KG1 (cell line): Measurements from ENCODE around the gene SERTAD3.

Experiments used
- DNase-seq: peaks from one replicate; lab custom pipeline; 2025; lab: John Stamatoyannopoulos, UW

The SERTAD3 gene

DNA sequence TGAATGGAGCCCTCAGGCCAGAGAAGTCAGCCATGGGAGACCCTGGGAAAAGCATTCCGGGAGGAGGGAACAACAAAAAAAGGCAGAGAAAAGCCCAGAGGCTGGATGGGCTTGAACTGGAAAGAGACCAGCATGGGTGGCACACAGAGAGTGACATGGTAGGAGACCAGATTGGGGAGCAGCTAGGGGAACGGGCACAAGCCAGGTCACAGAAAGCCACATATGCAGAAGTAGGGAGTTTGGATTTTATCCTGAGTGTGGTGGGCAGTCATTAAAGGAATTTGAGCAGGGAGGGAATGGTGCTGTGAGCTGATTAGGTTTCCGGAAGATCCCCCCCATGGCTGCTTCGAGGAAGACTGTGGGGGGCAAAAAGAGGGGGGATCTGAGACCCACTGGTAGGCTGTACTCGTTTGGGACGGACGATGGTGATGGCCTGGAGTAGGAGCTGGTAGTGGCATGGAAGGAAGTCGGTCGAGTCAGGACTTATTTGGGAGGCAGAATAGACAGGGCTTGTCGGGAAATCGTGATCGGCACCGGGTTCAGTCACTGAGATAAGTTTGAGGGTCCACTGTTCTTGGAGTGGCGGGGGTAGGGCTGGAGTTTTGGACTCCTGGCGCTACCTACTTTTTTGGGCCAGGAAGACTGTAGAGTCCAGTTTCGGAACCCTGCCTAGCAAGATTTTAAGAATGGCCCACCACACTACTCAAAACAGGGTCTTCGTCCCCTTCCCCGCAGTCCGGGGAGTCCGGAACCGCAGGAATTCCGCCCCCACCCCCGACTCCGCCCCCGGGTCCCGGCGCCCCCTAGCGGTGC lies 19.3 kb downstream of the SERTAD3 start:
- DNase-seq: no peak

DNA sequence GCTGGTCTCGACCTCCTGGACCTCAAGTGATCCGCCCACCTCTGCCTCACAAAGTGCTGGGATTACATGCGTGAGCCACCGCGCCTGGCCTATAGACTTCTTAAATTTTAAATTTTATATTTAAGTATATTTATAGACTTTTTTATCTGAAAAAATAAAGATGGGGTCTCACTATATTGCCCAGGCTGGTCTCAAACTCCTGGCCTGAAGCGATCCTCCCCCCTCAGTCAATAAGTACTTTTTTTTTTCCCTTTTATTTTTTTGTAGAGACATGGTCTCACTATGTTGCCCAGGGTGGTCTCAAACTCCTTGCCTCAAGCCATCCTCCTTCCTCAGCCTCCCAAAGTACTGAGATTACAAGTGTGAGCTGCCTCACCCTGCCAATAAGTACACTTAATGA lies 20.2 kb downstream of the SERTAD3 start:
- DNase-seq: no peak

DNA sequence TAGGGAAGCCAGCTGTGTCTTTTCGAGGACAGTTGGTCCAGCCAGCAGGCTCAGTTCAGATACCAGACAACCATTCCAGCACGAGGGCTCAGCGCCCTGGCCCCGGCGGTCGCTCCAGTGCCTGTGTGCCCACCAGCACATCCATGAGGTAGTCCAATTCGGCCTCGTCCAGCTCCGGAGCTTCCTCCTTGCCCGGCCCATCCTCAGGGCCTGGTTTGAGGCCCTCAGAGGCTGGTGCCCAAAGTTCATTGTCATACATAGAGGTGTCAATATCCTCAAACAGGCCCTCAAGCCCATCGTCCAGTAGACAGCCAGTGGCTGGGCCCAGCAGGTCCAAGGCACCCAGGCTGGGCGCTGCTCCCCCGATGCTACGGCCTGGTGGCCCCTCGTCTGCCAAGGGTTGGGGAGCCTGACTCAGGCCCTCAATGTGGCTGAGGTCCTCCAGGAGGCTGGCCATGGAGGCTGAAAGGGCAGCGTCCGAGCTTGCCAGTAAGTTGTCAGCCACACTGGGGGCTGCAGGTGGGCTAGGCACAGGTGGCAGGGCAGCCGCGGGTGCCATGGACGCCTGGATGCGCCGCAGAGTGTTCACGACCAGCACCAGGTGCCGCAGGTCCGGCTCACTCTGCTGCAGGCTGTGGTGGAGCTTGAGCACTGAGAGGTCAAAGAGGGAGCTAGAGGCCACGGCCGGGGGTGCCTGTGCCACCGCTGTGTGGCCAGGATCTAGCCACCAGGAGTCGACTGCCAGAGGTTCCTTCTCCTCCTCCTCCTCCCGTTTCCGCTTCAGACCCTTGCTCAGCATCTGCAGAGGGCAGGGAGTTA lies 21.2 kb downstream of the SERTAD3 start:
- no peak for DNase-seq

DNA sequence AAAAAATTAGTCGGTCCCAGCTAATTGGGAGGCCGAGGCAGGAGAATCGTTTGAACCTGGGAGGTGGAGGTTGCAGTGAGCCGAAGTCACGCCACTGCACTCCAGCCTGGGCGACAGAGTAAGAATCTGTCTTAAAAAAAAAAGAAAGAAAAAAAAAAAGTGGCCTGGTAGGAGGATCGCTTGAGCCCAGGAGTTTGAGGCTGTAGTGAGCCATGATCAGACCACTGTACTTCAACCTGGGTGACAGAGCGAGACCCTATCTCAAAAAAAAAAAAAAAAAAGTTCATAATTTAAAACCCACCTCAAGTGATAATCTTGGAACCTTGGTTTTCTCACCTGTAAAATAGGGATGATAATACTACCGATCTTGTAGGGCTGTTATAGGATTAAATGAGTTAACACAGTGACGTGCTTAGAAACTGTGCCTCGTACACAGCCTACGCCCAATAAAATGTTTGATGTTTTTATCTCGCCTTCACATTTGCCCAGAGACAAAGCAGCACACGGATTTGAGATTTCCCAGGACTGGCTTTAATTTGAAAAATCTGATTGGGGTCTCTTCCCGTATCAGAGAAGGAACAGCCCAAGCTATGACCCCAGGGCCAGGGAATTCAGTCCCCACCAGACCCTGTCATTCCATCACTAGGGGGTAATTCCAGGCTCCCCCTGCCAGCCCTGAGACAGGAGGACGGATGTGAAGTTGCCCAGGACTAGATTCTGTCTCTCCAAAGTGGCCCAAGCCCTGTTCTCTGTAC lies 22.0 kb downstream of the SERTAD3 start:
- DNase-seq: no peak

DNA sequence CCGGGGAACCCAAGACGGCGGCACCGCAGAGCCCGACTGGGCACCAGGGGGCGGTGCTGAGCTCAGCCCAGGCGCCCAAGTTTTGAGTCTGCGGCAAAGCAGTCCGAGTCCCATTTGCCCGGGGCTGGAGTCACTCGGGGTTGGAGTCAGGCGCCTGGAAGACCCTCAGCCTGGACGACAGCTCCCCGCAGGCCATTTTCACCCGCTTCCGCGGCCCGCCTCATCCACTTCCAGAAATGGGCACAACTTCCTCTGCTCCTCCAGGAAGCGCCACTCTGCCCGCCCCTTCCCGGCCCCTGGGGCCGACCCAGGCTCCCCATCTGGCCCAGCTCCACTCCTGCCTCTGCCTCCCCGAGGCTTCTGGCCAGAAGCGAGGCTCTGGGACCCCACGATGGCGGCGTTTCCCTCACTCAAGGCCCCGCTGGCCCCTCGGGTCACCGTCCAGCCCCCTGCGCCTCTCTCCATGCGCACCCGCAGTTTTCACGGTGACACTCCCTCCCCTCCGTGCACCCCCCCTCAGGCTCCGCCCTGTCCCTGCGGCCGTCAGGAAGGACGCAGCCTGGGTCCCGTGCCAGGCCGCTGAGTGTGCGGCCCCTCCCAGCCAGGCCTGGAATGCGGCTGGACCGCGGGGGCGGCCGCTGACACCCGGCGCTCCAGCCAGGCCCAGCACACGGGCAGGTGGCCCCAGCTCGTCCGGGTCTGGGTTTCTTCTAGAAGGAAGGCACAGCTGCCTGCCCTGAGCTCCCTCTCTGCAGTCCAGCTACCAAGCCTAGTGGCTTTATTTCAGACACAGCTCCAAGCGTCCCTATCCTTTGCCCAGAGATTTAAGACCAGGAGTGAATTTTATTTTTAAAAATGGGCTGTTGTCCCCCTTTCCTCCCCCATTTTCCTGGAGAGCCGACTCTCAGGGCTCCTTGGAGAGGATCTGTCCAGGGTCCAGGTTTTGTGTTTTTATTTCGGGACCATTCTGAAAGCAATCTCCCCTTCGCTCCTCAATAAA lies 23.1 kb downstream of the SERTAD3 start:
- peak; percentile 67 for DNase-seq

DNA sequence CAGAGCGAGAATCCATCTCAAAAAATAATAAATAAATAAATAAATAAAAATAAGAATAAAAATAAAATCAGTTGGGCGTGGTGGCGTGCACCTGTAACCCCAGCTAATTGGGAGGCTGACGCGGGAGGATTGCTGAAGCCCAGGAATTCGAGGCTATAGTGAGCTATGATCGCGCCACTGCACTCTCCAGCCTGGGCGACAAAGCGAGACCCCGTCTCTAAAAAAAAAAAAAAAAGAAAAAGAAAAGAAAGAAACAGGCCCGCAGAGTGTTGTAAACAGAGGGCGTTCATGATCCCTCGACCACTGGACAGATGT lies 23.7 kb downstream of the SERTAD3 start:
- no peak for DNase-seq

DNA sequence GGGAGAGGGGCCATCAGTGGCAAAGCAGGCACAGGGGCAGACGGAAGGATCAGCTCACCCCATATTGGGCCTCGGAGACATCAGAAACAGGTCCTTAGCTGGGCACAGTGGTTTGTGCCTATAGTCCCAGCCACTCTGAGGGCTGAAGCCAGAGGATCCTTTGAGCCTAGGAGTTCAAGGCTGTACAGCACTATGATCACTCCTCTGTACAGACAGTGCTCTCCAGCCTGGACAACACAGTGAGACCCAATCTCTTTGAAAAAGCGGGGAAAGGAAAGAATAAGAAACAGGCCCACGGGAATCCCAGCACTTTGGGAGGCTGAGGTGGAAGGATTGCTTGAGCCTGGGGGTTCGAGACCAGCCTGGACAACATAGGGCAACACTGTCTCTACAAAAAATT lies 24.4 kb downstream of the SERTAD3 start:
- DNase-seq: no peak

DNA sequence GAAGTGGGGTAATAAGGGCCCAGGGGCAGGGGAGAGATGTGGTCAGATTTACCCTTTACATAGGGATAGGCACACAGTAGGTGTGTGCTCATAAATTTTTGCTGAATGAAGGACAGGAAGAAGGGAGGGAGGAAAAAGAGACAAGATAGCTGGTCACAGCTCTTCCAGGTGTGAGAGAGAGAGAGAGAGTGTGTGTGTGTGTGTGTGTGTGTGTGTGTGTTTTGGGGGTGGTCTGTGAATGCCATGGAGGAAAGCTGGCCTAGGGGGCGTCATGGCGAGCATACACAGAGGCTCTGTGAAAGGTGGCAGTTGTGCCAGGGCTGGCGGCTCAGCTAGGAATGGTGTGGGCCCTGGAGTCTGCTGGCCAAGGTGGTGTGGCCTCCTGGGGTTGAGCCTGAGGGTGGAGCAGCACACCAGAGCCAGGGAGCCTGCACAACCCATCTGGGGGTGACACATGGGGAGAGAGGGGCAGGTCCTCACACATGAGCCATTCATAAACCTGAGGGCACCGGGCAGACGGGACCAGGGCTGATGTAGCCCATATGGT lies 25.0 kb downstream of the SERTAD3 start:
- no peak for DNase-seq

DNA sequence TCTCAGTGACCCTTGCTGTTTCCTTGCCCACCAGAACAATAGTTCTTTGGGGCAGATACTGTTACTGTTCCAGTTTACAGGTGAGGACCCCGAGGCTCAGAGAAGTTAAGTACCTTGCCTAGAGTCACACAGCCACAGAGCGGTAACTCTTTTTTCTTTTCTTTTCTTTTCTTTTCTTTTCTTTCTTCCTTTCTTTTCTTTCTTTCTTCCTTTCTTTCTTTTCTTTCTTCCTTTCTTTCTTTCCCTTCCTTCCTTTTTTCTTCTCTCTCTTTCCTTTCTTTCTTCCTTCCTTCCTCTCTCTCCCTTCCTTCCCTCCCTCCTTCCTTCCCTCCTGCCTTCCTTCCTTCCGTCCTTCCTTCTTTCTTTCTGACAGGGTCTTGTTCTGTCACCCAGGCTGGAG lies 26.1 kb downstream of the SERTAD3 start:
- DNase-seq: no peak

DNA sequence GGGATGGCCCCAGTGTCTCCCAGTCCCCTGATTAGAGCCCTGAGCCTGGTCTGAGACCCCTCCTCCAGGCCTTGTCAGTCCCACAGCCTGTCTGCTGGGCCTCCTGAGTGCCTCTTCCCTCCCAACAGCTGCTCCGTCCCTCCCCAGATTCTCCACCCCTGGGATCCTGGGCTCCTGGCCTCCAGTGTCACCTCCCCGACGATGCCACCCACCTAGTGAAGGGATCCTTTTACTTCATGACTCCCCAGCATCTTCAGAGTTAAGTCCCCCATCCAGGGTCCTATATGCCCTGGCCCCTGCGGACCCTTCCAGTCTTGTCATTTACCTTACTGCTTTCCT lies 26.5 kb downstream of the SERTAD3 start:
- no peak for DNase-seq

DNA sequence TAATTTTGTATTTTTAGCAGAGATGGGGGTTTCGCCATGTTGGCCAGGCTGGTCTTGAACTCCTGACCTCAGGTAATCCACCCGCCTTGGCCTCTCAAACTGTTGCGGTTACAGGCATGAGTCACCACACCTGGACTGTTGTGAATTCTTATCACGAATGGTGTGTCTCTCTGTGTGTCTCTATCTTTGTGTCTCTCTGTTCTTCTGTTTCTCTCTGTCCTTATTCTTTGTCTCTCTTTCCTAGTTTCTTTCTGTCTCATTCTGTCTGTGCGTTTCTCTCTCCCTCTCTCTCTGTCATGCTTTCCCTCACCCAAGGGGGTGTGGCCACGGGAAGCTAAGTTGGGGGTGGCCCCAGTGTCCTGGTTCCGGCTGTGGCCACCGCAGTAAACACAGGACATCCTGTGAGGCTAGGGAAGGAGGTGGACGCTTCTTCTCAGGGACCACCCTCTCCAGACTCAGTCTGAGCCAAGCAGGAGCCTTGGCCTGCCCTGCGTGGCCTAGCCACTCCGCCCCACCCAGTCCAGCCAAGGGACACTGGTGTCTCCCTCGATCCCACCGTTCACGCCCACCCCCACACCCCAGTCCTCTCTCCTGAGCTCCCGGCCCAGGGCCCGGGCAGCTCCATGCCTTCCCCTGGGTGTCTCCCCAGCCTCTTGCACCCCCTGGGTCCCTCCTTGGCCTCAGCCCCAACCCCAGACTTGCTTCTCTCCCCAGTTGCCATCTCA lies 27.1 kb downstream of the SERTAD3 start:
- peak; percentile 54 for DNase-seq

DNA sequence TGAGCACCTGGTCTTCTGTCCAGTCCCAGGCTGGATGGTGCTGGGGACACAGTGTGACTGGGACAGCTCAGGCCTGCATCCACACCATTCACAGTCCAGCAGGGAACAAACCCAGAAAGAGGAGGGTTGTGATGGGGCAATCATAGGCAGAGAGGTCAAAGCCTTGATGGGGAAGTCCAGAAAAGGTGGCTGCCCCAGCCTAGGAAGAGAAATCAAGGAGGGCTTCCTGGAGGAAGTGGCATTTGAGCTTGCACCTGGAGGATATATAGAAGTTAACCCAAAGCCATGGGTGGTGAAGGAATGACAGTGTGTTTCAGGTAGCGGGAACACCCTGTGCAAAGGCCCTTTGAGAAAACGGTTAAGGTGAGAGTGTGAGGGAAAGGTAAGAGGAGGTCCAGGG lies 28.4 kb downstream of the SERTAD3 start:
- DNase-seq: no peak

DNA sequence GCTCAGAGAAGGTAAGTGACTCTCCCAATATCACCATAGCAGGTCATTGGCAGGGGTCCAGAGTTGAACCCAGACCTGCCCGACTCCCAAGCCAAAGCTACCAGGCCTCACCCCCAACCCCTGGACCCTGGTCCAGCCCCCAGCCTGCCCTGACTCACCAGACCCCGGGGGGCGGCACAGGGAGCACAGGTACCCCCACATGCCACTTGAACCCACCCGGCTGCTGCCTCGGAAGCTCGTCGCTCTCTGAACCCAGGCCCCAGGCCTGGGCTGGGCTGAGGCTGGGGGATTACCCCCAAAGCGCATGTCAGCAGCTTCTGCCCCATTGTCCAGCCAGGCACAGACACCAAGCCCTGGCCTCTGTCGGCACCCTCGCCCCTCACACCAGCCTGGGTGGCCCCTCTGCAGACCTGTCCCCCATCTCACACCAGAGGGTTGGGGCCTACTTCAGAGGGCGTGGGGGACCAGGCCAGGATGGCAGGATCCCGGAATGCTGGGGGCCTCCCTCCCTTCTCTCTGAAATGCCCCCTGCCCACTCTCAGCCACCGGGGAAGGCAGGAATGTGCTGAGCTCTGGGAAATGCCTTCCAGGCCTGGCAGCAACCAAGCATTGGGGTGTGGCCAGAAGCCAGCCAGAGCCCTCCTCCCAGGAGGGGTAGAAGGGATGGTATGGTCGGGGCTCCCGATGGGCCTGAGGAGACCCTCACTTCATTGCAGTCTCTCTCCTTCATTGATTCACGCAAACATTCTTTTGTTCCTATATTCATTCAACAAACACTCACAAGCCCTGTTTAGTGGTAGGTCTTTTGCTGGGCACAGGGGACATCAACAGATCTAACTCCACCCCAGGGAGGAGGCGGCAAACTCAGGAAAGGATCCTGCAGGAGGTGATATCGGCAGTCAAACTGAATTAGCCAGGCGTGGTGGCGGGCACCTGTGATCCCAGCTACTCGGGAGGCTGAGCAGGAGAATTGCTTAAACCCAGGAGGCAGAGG lies 29.3 kb downstream of the SERTAD3 start:
- no peak for DNase-seq

DNA sequence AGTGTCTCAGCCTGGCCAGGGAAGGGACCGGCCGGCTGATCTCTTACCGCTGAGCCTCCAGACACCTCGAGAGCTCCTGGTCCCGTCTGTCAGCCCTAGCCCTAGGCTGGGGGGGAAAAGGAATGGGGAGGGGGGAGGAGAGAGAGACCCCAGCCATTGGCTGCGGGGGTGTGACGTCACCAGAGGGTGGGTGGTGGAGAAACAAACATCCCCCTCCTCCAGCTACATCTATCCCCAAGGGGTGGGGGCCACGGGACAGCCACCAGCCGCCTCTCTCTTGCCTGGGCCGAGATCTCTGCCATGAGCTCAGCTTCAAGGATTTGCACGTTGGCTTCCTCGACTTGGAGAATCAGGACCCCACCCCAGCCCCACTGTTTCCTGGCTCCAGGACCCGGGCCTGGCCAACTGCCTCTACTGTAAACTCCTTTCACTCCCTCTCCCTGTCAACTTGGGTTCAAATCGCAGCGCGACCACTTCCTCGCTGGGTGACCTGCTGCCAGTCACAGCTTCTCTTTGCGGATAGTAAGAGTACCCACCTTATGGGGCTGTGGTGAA lies 30.8 kb downstream of the SERTAD3 start, which contains the start of gene PRX:
TSS of gene PRX (minus strand) at position 88 of the 555 bp plus-strand sequence. CDS start 5,446 bp downstream, outside the sequence.
- DNase-seq: no peak

DNA sequence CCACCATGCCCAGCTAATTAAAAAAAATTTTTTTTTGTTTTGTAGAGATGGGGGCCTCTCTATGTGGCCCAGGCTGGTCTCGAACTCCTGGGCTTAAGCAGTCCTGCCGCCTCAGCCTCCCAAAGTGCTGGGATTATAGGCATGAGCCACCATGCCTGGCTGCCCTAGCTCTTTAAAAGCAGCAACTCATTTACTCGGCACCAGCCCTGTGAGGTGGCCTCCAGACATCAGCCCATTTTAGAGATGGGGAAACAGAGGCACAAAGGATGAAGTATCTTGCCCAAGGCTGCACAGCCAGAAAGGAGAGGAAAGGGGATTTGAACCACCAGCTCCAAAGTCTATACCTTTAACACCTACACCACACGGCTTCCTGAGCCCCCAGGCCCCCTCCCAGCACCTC lies 31.3 kb downstream of the SERTAD3 start:
- DNase-seq: no peak

DNA sequence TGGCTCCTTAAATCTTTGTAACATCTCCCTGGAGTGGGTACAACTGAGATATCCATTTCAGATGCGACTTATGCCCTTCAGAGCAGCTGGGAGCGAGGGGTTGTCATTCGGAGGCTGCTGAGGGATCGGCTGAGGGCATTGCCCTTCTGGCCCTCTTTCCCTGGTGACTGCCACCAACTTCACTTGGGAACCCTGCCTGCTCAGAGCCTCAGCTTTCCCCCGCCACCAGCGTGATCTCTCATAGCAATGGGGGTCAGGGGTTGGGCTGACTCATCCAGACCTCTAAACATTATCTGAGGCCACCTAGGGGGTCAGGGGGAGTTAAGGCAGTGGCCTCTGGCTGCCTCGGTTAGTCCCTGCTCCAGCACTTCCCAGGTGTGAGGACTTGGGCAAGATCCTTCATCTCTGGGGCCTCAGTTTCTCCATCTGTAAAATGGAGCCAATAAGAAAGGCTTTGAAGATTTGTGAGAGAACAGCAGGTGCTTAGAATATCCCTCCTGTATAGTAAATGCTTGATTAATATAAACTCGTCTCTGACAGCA lies 32.1 kb downstream of the SERTAD3 start:
- no peak for DNase-seq

DNA sequence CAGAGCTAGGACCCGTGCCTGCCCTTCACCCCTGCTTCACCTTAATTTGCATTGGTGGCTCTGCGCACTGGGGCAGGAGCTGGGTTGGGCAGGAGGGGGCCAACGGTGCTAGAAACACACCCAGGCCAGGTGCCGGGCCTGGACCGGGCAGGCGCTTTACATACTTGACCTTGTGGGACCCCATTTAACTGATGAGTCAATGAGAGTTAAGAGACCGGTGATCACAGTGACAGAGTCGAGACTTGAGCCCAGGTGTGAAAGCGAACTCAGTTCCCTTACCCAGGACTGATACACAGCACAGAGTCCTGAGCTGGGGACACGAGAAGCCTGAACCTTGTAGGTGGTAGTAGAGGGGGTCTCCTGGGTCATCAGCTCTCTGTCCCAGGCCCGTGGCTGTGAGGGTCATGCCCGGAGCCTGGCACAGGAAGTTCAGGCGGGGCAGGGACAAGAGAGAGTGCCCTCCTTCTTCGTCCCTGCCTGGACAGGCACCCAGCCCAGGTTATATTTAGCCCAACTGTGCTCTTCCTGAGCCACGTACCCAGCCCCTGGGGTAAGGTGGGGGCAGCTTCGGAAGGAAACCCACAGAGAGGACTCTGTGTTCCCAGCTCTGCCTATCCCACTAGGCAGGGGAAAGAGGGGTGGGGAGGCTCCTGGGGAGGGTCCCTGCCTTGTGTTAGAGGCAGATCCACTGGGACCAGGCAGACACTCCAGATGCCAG lies 32.9 kb downstream of the SERTAD3 start:
- DNase-seq: no peak

DNA sequence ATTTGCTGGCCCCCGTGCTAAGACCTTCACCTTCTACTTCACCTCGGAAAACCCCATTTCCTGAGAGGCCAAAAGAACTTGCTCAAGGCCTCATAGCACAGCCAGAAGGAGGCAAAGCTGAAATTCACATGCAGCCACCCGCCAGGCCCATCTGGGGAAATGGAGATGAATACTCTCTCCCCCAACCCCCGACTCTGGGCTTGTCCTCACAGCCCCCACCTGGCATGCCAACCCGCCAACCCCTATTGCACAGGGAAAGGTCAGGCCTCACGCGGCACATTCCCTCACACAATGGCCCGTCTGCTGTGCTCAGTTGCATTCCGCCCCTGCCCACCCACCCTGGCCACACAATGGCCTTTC lies 34.1 kb downstream of the SERTAD3 start:
- DNase-seq: no peak
